PFSK-1 (cell line): ENCODE measurements around the gene KLHL7.

Experiments used
- FOXP2 ChIP-seq: optimal IDR thresholded peaks from 2 replicates; pipeline ENCODE3; 2011; ENCODE audit warnings: borderline replicate concordance, control low read depth, inconsistent platforms; ENCODE audit not compliant: insufficient read depth; ENCODE audit errors: extremely low read length, extremely low read depth
- POLR2AphosphoS5 ChIP-seq: IDR thresholded peaks from 2 replicates; pipeline ENCODE4 v1.6.1; 2012; ENCODE audit warnings: low read depth, mild to moderate bottlenecking, control low read depth, low read length, moderate library complexity
- REST ChIP-seq, 2 experiments: IDR thresholded peaks; 2 replicates each; pipeline versions ENCODE4 v1.6.1 to v1.8.0; 2011 to 2012; ENCODE audit warnings: low read depth in 2 of 2, low read length in 2 of 2, control low read depth in 1 of 2, inconsistent platforms in 1 of 2, mild to moderate bottlenecking in 1 of 2, moderate library complexity in 1 of 2; ENCODE audit not compliant: insufficient read depth in 1 of 2
- SIN3A ChIP-seq: IDR thresholded peaks from 2 replicates; pipeline ENCODE4 v1.6.1; 2012; ENCODE audit warnings: mild to moderate bottlenecking, low read length, moderate library complexity, borderline replicate concordance; ENCODE audit not compliant: insufficient read depth
- TAF1 ChIP-seq: IDR thresholded peaks from 2 replicates; pipeline ENCODE4 v1.6.1; 2012; ENCODE audit warnings: low read length, control low read depth, borderline replicate concordance; ENCODE audit not compliant: insufficient read depth

Gene KLHL7

GRCh38 chr7:23220690-23221305, 115.2 kb downstream of the KLHL7 start:
- no peak for TF ChIP-seq FOXP2
- TF ChIP-seq REST (IDR thresholded peaks at IDR 0.05; ENCODE audit: insufficient read depth in 1 of 2, low read depth in 2 of 2, low read length in 2 of 2): no peak
- no peak for TF ChIP-seq TAF1
- TF ChIP-seq SIN3A: no peak
- no peak for TF ChIP-seq POLR2AphosphoS5

GRCh38 chr7:23222439-23223030, 117.0 kb downstream of the KLHL7 start:
- TF ChIP-seq TAF1: no peak
- no peak for TF ChIP-seq REST (IDR thresholded peaks at IDR 0.05; ENCODE audit: insufficient read depth in 1 of 2, low read depth in 2 of 2, low read length in 2 of 2)
- TF ChIP-seq POLR2AphosphoS5: no peak
- no peak for TF ChIP-seq FOXP2
- TF ChIP-seq SIN3A: no peak

GRCh38 chr7:23226844-23227450, 121.4 kb downstream of the KLHL7 start:
- no peak for TF ChIP-seq SIN3A
